Sigmoid colon (tissue), 4 donors: Measurements from ENCODE around the gene NDUFV3.

Experiments used
- POLR2A ChIP-seq, 2 donors: fragments of 450-650 bp; IDR thresholded peaks; one replicate each; pipeline ENCODE4 v1.6.1; 2016; ENCODE audit warnings: antibody characterized with exemption in 2 of 2, mild to moderate bottlenecking in 2 of 2, moderate library complexity in 2 of 2
- POLR2AphosphoS5 ChIP-seq, 4 donors: sonication (generic); formaldehyde crosslinking; IDR thresholded peaks; one replicate each; pipeline ENCODE4 v1.6.1; 2017; ENCODE audit warnings: antibody characterized with exemption in 4 of 4
- TF ChIP-seq, protein P1 (sequence below), 4 experiments: fragments of 450-650 bp in 3 of 4; fragments of 200-600 bp in 1 of 4; IDR thresholded peaks; one replicate each; pipeline ENCODE4 v1.5.1; 2016 to 2019; ENCODE audit warnings: antibody characterized with exemption in 4 of 4, mild to moderate bottlenecking in 3 of 4, moderate library complexity in 2 of 4

DNA sequence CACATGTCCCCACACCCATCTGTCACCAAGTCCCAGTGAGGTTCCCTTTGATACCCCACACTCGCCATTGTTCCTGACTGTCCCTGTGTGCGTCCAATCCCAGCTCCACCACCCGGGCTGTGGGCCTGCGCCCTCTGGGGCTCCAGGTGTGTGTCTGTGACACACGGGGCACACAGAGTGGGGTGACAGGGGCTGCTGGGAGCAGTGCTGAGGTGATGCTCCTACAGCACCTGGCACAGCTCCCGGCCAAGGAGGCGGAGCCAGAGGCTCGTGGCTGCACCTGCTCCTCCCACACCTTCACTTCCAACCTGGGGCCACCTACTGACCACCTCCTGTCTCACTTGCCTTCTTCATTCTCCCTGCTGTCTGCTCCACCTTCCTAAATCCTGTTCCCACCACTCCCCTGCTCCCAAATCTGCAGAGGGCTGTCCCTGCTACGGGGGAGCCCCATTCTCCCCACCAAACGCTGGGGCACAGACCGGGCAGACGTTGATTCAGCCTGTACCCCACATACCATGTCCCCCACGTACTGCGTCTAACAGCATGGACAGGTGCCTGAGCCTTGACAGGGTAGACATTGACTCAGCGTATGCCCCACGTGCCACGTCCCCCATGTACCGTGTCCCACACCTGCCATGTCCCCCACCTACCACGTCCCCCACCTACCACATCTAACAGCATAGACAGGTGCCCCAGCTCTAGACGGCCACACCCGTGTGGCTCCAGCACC lies 30.2 kb upstream of the NDUFV3 start:
- TF ChIP-seq, protein P1, sequence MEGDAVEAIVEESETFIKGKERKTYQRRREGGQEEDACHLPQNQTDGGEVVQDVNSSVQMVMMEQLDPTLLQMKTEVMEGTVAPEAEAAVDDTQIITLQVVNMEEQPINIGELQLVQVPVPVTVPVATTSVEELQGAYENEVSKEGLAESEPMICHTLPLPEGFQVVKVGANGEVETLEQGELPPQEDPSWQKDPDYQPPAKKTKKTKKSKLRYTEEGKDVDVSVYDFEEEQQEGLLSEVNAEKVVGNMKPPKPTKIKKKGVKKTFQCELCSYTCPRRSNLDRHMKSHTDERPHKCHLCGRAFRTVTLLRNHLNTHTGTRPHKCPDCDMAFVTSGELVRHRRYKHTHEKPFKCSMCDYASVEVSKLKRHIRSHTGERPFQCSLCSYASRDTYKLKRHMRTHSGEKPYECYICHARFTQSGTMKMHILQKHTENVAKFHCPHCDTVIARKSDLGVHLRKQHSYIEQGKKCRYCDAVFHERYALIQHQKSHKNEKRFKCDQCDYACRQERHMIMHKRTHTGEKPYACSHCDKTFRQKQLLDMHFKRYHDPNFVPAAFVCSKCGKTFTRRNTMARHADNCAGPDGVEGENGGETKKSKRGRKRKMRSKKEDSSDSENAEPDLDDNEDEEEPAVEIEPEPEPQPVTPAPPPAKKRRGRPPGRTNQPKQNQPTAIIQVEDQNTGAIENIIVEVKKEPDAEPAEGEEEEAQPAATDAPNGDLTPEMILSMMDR (IDR thresholded peaks at IDR 0.05) = no peak
- no peak for TF ChIP-seq POLR2A (IDR thresholded peaks at IDR 0.05)
- TF ChIP-seq POLR2AphosphoS5 (IDR thresholded peaks at IDR 0.05) = no peak
